ENCODE data around the gene SKIDA1.

SKIDA1 gene

GRCh38 chr10:21509341-21510240 is 15.9 kb downstream of the SKIDA1 start:
- no peaks in the 10 kb centered on the region for H3K36me3 Mint-ChIP-seq (ENCODE audit: low read depth)
- H3K9me3 Mint-ChIP-seq: no peaks in the 10 kb centered on the region
- no peak overlapping the region for H3K27ac Mint-ChIP-seq
- peaks cover 54% of the 10 kb centered on the region for H3K27me3 Mint-ChIP-seq
- H3K4me1 Mint-ChIP-seq (ENCODE audit: low read depth): no peaks in the 10 kb centered on the region
- intact Hi-C loops (cut with micrococcal nuclease): no loop called here
- peak overlapping the region; percentile 40 for H3K4me3 Mint-ChIP-seq

- Mint-ChIP-seq H3K36me3 (ENCODE audit: low read depth) (no peaks in the 10 kb centered on the region), H3K27ac (no peak overlapping the region), H3K27me3 (peaks cover 49% of the 10 kb centered on the region), H3K4me3 (no peak overlapping the region), H3K4me1 (ENCODE audit: low read depth) (no peaks in the 10 kb centered on the region), H3K9me3 (no peaks in the 10 kb centered on the region)
- intact Hi-C loops (cut with micrococcal nuclease): no loop called here
These were observed 16.7 kb downstream of the SKIDA1 start for GRCh38 chr10:21508706-21509331.

GRCh38 chr10:21507150-21507549 is 18.3 kb downstream of the SKIDA1 start:
- peaks cover 50% of the 10 kb centered on the region for H3K27me3 Mint-ChIP-seq
- intact Hi-C loops (cut with micrococcal nuclease): no loop called here
- no peaks in the 10 kb centered on the region for H3K4me1 Mint-ChIP-seq (ENCODE audit: low read depth)

GRCh38 chr10:21506351-21506750 is 19.1 kb downstream of the SKIDA1 start:
- intact Hi-C loops (cut with micrococcal nuclease): no loop called here
- Mint-ChIP-seq H3K4me3 (no peak overlapping the region), H3K9me3 (no peaks in the 10 kb centered on the region)

More at GRCh38 chr10:21507150-21507549, 18.3 kb downstream of the SKIDA1 start:
- Mint-ChIP-seq H3K4me3 (no peak overlapping the region), H3K27ac (no peak overlapping the region), H3K36me3 (ENCODE audit: low read depth) (no peaks in the 10 kb centered on the region), H3K9me3 (no peaks in the 10 kb centered on the region)

GRCh38 chr10:21505711-21506278 is 19.7 kb downstream of the SKIDA1 start:
- intact Hi-C loops (cut with micrococcal nuclease): no loop called here

More at GRCh38 chr10:21506351-21506750, 19.1 kb downstream of the SKIDA1 start:
- Mint-ChIP-seq H3K36me3 (ENCODE audit: low read depth) (no peaks in the 10 kb centered on the region), H3K27ac (no peak overlapping the region), H3K4me1 (ENCODE audit: low read depth) (no peaks in the 10 kb centered on the region), H3K27me3 (peaks cover 57% of the 10 kb centered on the region)

GRCh38 chr10:21503542-21503941 is 21.9 kb downstream of the SKIDA1 start:
- Mint-ChIP-seq H3K9me3 (no peaks in the 10 kb centered on the region), H3K36me3 (ENCODE audit: low read depth) (no peaks in the 10 kb centered on the region), H3K27ac (no peak overlapping the region), H3K27me3 (peaks cover 66% of the 10 kb centered on the region), H3K4me3 (no peak overlapping the region), H3K4me1 (ENCODE audit: low read depth) (peaks cover 14% of the 10 kb centered on the region)
- intact Hi-C loops (cut with micrococcal nuclease): no loop called here

More at GRCh38 chr10:21505711-21506278, 19.7 kb downstream of the SKIDA1 start:
- Mint-ChIP-seq H3K4me1 (ENCODE audit: low read depth) (no peaks in the 10 kb centered on the region), H3K4me3 (no peak overlapping the region), H3K27me3 (peaks cover 58% of the 10 kb centered on the region), H3K9me3 (no peaks in the 10 kb centered on the region), H3K27ac (no peak overlapping the region), H3K36me3 (ENCODE audit: low read depth) (no peaks in the 10 kb centered on the region)

- intact Hi-C loops (cut with micrococcal nuclease): no loop called here
- H3K27ac Mint-ChIP-seq: no peak overlapping the region
- peaks cover 67% of the 10 kb centered on the region for H3K27me3 Mint-ChIP-seq
- H3K4me3 Mint-ChIP-seq: no peak overlapping the region
- peaks cover 14% of the 10 kb centered on the region for H3K4me1 Mint-ChIP-seq (ENCODE audit: low read depth)
- no peaks in the 10 kb centered on the region for H3K36me3 Mint-ChIP-seq (ENCODE audit: low read depth)
- no peaks in the 10 kb centered on the region for H3K9me3 Mint-ChIP-seq
These were observed 23.1 kb downstream of the SKIDA1 start for GRCh38 chr10:21502348-21502740.

GRCh38 chr10:21501731-21502347 is 23.6 kb downstream of the SKIDA1 start:
- Mint-ChIP-seq H3K4me3 (no peak overlapping the region), H3K9me3 (no peaks in the 10 kb centered on the region), H3K27ac (no peak overlapping the region), H3K36me3 (ENCODE audit: low read depth) (no peaks in the 10 kb centered on the region), H3K27me3 (peaks cover 70% of the 10 kb centered on the region), H3K4me1 (ENCODE audit: low read depth) (peaks cover 14% of the 10 kb centered on the region)
- intact Hi-C loops (cut with micrococcal nuclease): no loop called here

GRCh38 chr10:21501091-21501490 is 24.4 kb downstream of the SKIDA1 start:
- peaks cover 14% of the 10 kb centered on the region for H3K4me1 Mint-ChIP-seq (ENCODE audit: low read depth)
- no peaks in the 10 kb centered on the region for H3K9me3 Mint-ChIP-seq
- H3K27me3 Mint-ChIP-seq: peaks cover 70% of the 10 kb centered on the region
- intact Hi-C loops (cut with micrococcal nuclease): no loop called here
- no peak overlapping the region for H3K27ac Mint-ChIP-seq
- H3K36me3 Mint-ChIP-seq (ENCODE audit: low read depth): no peaks in the 10 kb centered on the region
- no peak overlapping the region for H3K4me3 Mint-ChIP-seq

- Mint-ChIP-seq H3K9me3 (no peaks in the 10 kb centered on the region), H3K27ac (no peak overlapping the region), H3K4me1 (ENCODE audit: low read depth) (peaks cover 16% of the 10 kb centered on the region), H3K27me3 (peaks cover 66% of the 10 kb centered on the region), H3K4me3 (peak overlapping the region; percentile 66), H3K36me3 (ENCODE audit: low read depth) (no peaks in the 10 kb centered on the region)
- intact Hi-C loops (cut with micrococcal nuclease): no loop called here
These were observed 24.9 kb downstream of the SKIDA1 start for GRCh38 chr10:21500578-21500910.

- peaks cover 22% of the 10 kb centered on the region for H3K4me1 Mint-ChIP-seq (ENCODE audit: low read depth)
- intact Hi-C loops (cut with micrococcal nuclease): loop anchor here (5.0 to 10.0 kb wide), 5 partner anchors 32 to 755 kb away; partner anchors contain the start of gene MLLT10
- no peaks in the 10 kb centered on the region for H3K9me3 Mint-ChIP-seq
- no peak overlapping the region for H3K27ac Mint-ChIP-seq
- peak overlapping the region; percentile 66 for H3K4me3 Mint-ChIP-seq
- H3K36me3 Mint-ChIP-seq (ENCODE audit: low read depth): no peaks in the 10 kb centered on the region
- H3K27me3 Mint-ChIP-seq: peaks cover 71% of the 10 kb centered on the region
These were observed 25.5 kb downstream of the SKIDA1 start for GRCh38 chr10:21499701-21500577.

- H3K27me3 Mint-ChIP-seq: peaks cover 79% of the 10 kb centered on the region
These were observed 26.5 kb downstream of the SKIDA1 start for GRCh38 chr10:21498986-21499385.

GRCh38 chr10:21498377-21498776 is 27.1 kb downstream of the SKIDA1 start:
- Mint-ChIP-seq H3K4me1 (ENCODE audit: low read depth) (peaks cover 30% of the 10 kb centered on the region), H3K9me3 (no peaks in the 10 kb centered on the region), H3K36me3 (ENCODE audit: low read depth) (no peaks in the 10 kb centered on the region), H3K27me3 (peaks cover 82% of the 10 kb centered on the region), H3K4me3 (no peak overlapping the region), H3K27ac (no peak overlapping the region)
- intact Hi-C loops (cut with micrococcal nuclease): loop anchor here (5.0 to 10.0 kb wide), 5 partner anchors 34 to 756 kb away; partner anchors contain the start of gene MLLT10

More at GRCh38 chr10:21498986-21499385, 26.5 kb downstream of the SKIDA1 start:
- no peaks in the 10 kb centered on the region for H3K36me3 Mint-ChIP-seq (ENCODE audit: low read depth)
- H3K9me3 Mint-ChIP-seq: no peaks in the 10 kb centered on the region
- intact Hi-C loops (cut with micrococcal nuclease): loop anchor here (5.0 to 10.0 kb wide), 5 partner anchors 33 to 756 kb away; partner anchors contain the start of gene MLLT10
- no peak overlapping the region for H3K4me3 Mint-ChIP-seq
- no peak overlapping the region for H3K27ac Mint-ChIP-seq
- peaks cover 26% of the 10 kb centered on the region for H3K4me1 Mint-ChIP-seq (ENCODE audit: low read depth)
